Measurements from ENCODE around the gene RSRC1.

GRCh38 chr3:158166223-158166622 is 56.3 kb downstream of the RSRC1 start:
- TF ChIP-seq CTCF (IDR thresholded peaks at IDR 0.05; ENCODE audit: insufficient read depth, low read length, poor library complexity, severe bottlenecking) (no peak), EZH2phosphoT487 (conservative IDR thresholded peaks at IDR 0.05; ENCODE audit: low read length) (no peak)

Measured in SU-DHL-6 (cell line).